Stimulated activated CD4-positive, alpha-beta T cell treated with anti-CD3 and anti-CD28 coated beads, Interleukin-1b, Interleukin-23, amount 100 ng/mL, for 24 hours (primary cell): ENCODE data around the gene VWA3B.
"Not testable (repeated sequence)": the region's sequence is repeated elsewhere in the genome, so short reads cannot be mapped to it uniquely, and the experiment has no call there.

Source experiments
- DNase-seq, 4 experiments: peaks; one replicate each; pipeline ENCODE4 v3.0.0-alpha.2; 2020; ENCODE audit warnings: low read depth in 4 of 4, low spot score in 1 of 4

The VWA3B gene

GRCh38 chr2:98245491-98245890 lies 158.5 kb downstream of the VWA3B start:
- no peak for DNase-seq

GRCh38 chr2:98247383-98247782 lies 160.4 kb downstream of the VWA3B start:
- no peak for DNase-seq

GRCh38 chr2:98252038-98252773 lies 165.2 kb downstream of the VWA3B start:
- no peak for DNase-seq

- no peak for DNase-seq
Observed at GRCh38 chr2:98253461-98254070, 166.6 kb downstream of the VWA3B start.

GRCh38 chr2:98254504-98255059 lies 167.6 kb downstream of the VWA3B start:
- DNase-seq = no peak

GRCh38 chr2:98258906-98259305 lies 171.9 kb downstream of the VWA3B start:
- DNase-seq = no peak

- DNase-seq = no peak
Observed at GRCh38 chr2:98263362-98263761, 176.4 kb downstream of the VWA3B start.

- DNase-seq = not testable (repeated sequence)
Observed at GRCh38 chr2:98268225-98268624, 181.3 kb downstream of the VWA3B start.

GRCh38 chr2:98269274-98269673 lies 182.3 kb downstream of the VWA3B start:
- no peak for DNase-seq

- DNase-seq = no peak
Observed at GRCh38 chr2:98269830-98270229, 182.9 kb downstream of the VWA3B start.

GRCh38 chr2:98277162-98277859 lies 190.3 kb downstream of the VWA3B start:
- DNase-seq = no peak

GRCh38 chr2:98278074-98278473 lies 191.1 kb downstream of the VWA3B start:
- DNase-seq = no peak

GRCh38 chr2:98280376-98281102 lies 193.6 kb downstream of the VWA3B start:
- DNase-seq = no peak

- DNase-seq = no peak
Observed at GRCh38 chr2:98281607-98282006, 194.6 kb downstream of the VWA3B start.

- DNase-seq = no peak
Observed at GRCh38 chr2:98282109-98282508, 195.1 kb downstream of the VWA3B start.

- no peak for DNase-seq
Observed at GRCh38 chr2:98293030-98293429, 206.1 kb downstream of the VWA3B start.

- DNase-seq = no peak
Observed at GRCh38 chr2:98293931-98294687, 207.1 kb downstream of the VWA3B start.

GRCh38 chr2:98294711-98295110 lies 207.7 kb downstream of the VWA3B start:
- DNase-seq = no peak

- DNase-seq = no peak
Observed at GRCh38 chr2:98295275-98295674, 208.3 kb downstream of the VWA3B start.

GRCh38 chr2:98295721-98296414 lies 208.9 kb downstream of the VWA3B start:
- DNase-seq = no peak
